Osteoblast (primary cell): ENCODE data around the gene CRIM1. TPM values are rescaled to one million over a fixed set of nuclear protein-coding genes. Genes with fewer than 3 reads are reported as not detected.

Experiments used
- DNase-seq: peaks from one replicate; pipeline ENCODE4 v3.0.0; 2011; ENCODE audit warnings: low spot score, mixed read lengths; ENCODE audit not compliant: insufficient read length; ENCODE audit errors: missing footprints
- H2AFZ ChIP-seq: 2 replicates; pipeline ENCODE4 v1.6.0; 2011; ENCODE audit warnings: mild to moderate bottlenecking, low read length
- H3K27ac ChIP-seq: 2 replicates; pipeline ENCODE4 v1.5.1; 2011; ENCODE audit warnings: mild to moderate bottlenecking, low read depth, low read length, moderate library complexity
- H3K27me3 ChIP-seq: 2 replicates; pipeline ENCODE4 v1.6.0; 2012; ENCODE audit warnings: mild to moderate bottlenecking, control low read depth, inconsistent platforms, low read length, moderate library complexity; ENCODE audit not compliant: insufficient read depth
- H3K36me3 ChIP-seq: 2 replicates; pipeline ENCODE4 v1.5.1; 2011; ENCODE audit warnings: mild to moderate bottlenecking, low read length, control low read depth, moderate library complexity; ENCODE audit not compliant: insufficient read depth
- H3K4me1 ChIP-seq: 2 replicates; pipeline ENCODE4 v1.5.1; 2011; ENCODE audit warnings: mild to moderate bottlenecking, low read length, control low read depth, moderate library complexity; ENCODE audit not compliant: insufficient read depth
- H3K4me2 ChIP-seq: 2 replicates; pipeline ENCODE4 v1.6.0; 2011; ENCODE audit warnings: mild to moderate bottlenecking, low read length; ENCODE audit not compliant: insufficient read depth
- H3K4me3 ChIP-seq: fragments of 200-600 bp; sonication (generic); 3 replicates; pipeline ENCODE4 v1.5.1; 2012; ENCODE audit warnings: mild to moderate bottlenecking, low read length, inconsistent platforms; ENCODE audit not compliant: insufficient read depth
- H3K79me2 ChIP-seq: 2 replicates; pipeline ENCODE4 v1.6.0; 2012; ENCODE audit warnings: mild to moderate bottlenecking, low read length, control low read depth, inconsistent platforms; ENCODE audit not compliant: insufficient read depth
- H3K9me3 ChIP-seq: 2 replicates; pipeline ENCODE4 v1.5.1; 2011; ENCODE audit warnings: low read depth, low read length, control low read depth
- H4K20me1 ChIP-seq: 2 replicates; pipeline ENCODE4 v1.6.0; 2012; ENCODE audit warnings: mild to moderate bottlenecking, low read length, control low read depth; ENCODE audit not compliant: insufficient read depth
- CTCF ChIP-seq: IDR thresholded peaks from 2 replicates; pipeline ENCODE4 v1.5.1; 2011; ENCODE audit warnings: mild to moderate bottlenecking, low read depth, low read length, moderate library complexity; ENCODE audit errors: extremely low read depth
- total RNA-seq: library from RNA; depleted of rRNA; stranded (reverse); fragments of >200 nt; gene quantifications from 2 replicates; pipeline ENCODE4 v1.2.3, GENCODE V29; 2012

CRIM1 gene
- total RNA-seq, 1 donor = 362 TPM

GRCh38 chr2:36509075-36509474 lies 153.5 kb downstream of the CRIM1 start:
- peaks cover 93% of the 10 kb centered on the region for H3K36me3 ChIP-seq
- DNase-seq = no peak
- H3K4me3 ChIP-seq = no peak overlapping the region
- H3K4me1 ChIP-seq = peaks cover 18% of the 10 kb centered on the region
- H3K27ac ChIP-seq = peak overlapping the region; percentile 8
- H3K79me2 ChIP-seq = peaks cover 19% of the 10 kb centered on the region
- H3K4me2 ChIP-seq = no peak overlapping the region
- no peaks in the 10 kb centered on the region for H3K27me3 ChIP-seq
- no peaks in the 10 kb centered on the region for H3K9me3 ChIP-seq
- H4K20me1 ChIP-seq = no peaks in the 10 kb centered on the region
- no peak overlapping the region for H2AFZ ChIP-seq
- no peak for TF ChIP-seq CTCF

GRCh38 chr2:36511858-36512603 lies 156.5 kb downstream of the CRIM1 start:
- Histone ChIP-seq H3K27ac (peak overlapping the region; percentile 85), H3K4me3 (no peak overlapping the region), H2AFZ (no peak overlapping the region), H3K27me3 (no peaks in the 10 kb centered on the region), H3K79me2 (peaks cover 9% of the 10 kb centered on the region), H3K36me3 (peaks cover 97% of the 10 kb centered on the region), H4K20me1 (no peaks in the 10 kb centered on the region), H3K4me2 (no peak overlapping the region), H3K9me3 (no peaks in the 10 kb centered on the region), H3K4me1 (peaks cover 27% of the 10 kb centered on the region)
- no peak for TF ChIP-seq CTCF
- DNase-seq = peak; percentile 63

- no peaks in the 10 kb centered on the region for H3K27me3 ChIP-seq
- H3K4me2 ChIP-seq = no peak overlapping the region
- H3K79me2 ChIP-seq = peaks cover 11% of the 10 kb centered on the region
- H4K20me1 ChIP-seq = no peaks in the 10 kb centered on the region
- H3K4me3 ChIP-seq = no peak overlapping the region
- H3K9me3 ChIP-seq = no peaks in the 10 kb centered on the region
- peaks cover 27% of the 10 kb centered on the region for H3K4me1 ChIP-seq
- peak overlapping the region; percentile 85 for H3K27ac ChIP-seq
- DNase-seq = peak; percentile 62
- TF ChIP-seq CTCF = no peak
- no peak overlapping the region for H2AFZ ChIP-seq
- H3K36me3 ChIP-seq = peaks cover 97% of the 10 kb centered on the region
Observed at GRCh38 chr2:36512705-36513104, 157.1 kb downstream of the CRIM1 start.

GRCh38 chr2:36513661-36514060 lies 158.1 kb downstream of the CRIM1 start:
- Histone ChIP-seq H3K79me2 (peaks cover 14% of the 10 kb centered on the region), H3K27ac (peak overlapping the region; percentile 85), H3K36me3 (peaks cover 97% of the 10 kb centered on the region), H3K27me3 (no peaks in the 10 kb centered on the region), H3K4me2 (no peak overlapping the region), H3K4me1 (peaks cover 27% of the 10 kb centered on the region), H3K9me3 (no peaks in the 10 kb centered on the region), H4K20me1 (no peaks in the 10 kb centered on the region), H3K4me3 (no peak overlapping the region), H2AFZ (no peak overlapping the region)
- DNase-seq = no peak
- no peak for TF ChIP-seq CTCF
